M059J (cell line): ENCODE data around the gene RIPOR3. TPM values are rescaled to one million over a fixed set of nuclear protein-coding genes. Genes with fewer than 3 reads are reported as not detected.
A peak's percentile ranks its signal among the peaks of the same experiment; 100 is the strongest.
"Not testable (repeated sequence)": the region's sequence is repeated elsewhere in the genome, so short reads cannot be mapped to it uniquely, and the experiment has no call there.

Source experiments
- DNase-seq: peaks from one replicate; pipeline ENCODE4 v3.0.0-alpha.2; 2012; ENCODE audit warnings: low read depth
- total RNA-seq: library from RNA; depleted of rRNA; stranded (reverse); fragments of >200 nt; shearing (Covaris generic); gene quantifications from 2 replicates; pipeline ENCODE4 v1.2.3, GENCODE V29; 2014

RIPOR3 gene
- total RNA-seq, 1 experiment from 2014 or later = 1.5 TPM

DNA sequence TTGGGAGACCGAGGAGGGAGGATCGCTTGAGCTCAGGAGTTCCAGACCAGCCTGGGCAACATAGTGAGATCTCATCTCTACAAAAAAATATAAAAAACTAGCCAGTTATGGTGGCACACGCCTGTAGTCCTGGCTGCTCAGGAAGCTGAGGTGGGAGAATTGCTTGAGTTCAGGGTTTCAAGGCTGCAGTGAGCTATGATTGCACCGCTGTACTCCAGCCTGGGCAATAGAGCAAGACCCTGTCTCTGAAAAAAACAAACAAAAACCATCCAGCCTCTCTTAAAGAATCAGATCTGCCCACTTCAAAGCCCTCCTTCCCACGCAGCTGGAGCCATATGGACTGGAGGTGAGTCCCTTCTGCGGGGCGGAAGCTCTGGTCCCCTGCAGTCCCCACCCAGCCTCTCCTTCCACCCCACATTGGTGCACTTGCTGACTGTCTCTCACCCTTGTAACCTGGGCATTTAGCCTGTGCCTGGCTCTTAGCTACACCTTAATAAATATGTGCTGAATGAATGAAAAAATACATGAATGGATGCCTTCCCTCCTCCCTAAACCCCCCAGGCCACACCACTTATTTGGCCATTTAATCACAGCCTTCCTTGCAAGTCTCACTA, 32.9 kb upstream of the RIPOR3 start:
- DNase-seq = no peak

GRCh38 chr20:50723672-50724071, 32.3 kb upstream of the RIPOR3 start:
- DNase-seq = no peak

DNA sequence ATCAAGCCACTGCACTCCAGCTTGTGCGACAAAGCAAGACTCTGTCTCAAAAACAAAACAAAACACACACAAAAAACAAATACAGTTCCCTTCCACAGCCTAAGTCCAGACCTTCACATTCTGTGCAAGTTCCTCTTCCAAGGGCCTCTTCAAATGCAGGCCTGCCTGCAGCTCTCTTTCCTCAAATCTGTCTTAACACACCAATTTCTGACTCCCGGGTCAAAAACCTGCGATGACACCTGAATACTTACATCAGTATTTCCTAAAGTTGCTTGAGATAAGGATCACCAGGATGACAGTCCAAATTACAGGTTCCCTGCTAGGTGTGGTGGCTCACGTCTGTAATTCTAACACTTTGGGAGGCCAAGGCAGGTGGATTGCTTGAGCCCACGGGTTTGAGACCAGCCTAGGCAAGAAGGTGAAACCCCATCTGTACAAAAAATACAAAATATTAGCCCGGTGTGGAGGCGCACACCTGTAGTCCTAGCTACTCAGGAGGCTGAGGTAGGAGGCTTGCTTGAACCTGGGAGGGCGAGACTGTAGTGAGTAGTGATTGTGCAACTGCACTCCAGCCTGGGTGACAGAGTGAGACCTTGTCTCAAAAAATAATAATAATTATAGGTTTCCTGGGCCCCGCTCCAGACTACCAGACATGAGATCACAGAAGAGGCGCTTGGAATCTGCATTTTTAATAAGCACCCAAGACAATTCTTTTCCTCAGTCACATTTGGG, 31.2 kb upstream of the RIPOR3 start:
- no peak for DNase-seq

- no peak for DNase-seq
Observed at GRCh38 chr20:50721881-50722281, 30.5 kb upstream of the RIPOR3 start.

DNA sequence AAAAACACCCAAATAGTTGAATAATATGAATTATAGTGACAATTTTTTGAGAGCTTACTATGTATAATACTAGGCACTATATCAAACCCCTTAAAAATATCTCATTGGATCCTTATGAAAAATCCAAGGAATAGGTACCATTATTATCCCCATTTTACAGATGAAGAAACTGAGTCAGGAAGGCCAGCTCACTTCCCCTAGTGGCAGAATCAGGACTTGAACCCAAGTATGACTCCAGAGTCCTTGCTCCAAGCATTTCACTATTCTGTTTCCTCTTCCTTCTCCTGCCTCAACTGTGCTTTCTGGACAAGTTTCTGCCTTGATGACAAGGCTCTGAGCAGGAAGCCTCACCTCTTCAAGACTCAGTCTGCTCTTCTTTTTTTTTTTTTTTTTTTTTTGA, 29.2 kb upstream of the RIPOR3 start:
- no peak for DNase-seq

GRCh38 chr20:50720026-50720425, 28.7 kb upstream of the RIPOR3 start:
- no peak for DNase-seq

- no peak for DNase-seq
Observed at GRCh38 chr20:50719328-50719727, 28.0 kb upstream of the RIPOR3 start.

DNA sequence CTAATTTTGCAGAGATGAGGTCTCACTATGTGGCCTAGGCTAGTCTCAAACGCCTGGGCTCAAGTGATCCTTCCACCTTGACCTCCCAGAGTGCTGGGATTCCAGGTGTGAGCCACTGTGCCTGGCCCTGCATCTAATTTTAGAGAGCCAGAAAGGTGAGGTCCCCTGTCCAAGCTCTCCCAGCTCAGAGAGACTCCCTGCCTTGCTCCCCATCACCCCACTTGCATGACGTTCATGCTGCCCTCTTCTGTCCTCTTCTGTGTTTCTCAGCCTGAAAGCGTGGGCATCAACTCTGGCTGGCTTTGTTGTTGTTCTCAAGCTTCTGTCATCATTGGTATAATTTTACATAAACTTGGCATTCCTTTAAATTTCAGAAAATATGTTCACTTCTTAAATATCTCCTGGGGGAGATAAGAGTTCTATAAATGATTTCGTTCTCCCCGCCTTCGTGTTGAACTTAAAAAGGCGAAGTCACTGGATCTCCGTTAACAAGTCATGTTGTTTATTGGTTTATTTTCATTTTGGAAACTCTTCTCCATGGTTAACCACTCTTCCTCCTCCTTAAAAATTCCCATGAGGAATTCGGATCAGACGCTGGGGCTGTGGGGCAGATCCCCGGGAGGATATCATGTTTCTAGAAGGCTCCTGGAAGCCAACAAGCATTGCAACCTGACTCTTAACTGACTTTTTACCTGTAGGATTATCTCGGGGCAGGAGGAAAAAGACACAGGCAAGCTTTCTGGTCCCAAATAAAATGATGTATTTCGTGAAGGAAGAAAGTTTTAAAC, 26.8 kb upstream of the RIPOR3 start:
- DNase-seq = peak; percentile 46

GRCh38 chr20:50717312-50717711, 26.0 kb upstream of the RIPOR3 start:
- DNase-seq = no peak

GRCh38 chr20:50716518-50716917, 25.2 kb upstream of the RIPOR3 start:
- no peak for DNase-seq

GRCh38 chr20:50715694-50716093, 24.4 kb upstream of the RIPOR3 start:
- DNase-seq = peak; percentile 47

DNA sequence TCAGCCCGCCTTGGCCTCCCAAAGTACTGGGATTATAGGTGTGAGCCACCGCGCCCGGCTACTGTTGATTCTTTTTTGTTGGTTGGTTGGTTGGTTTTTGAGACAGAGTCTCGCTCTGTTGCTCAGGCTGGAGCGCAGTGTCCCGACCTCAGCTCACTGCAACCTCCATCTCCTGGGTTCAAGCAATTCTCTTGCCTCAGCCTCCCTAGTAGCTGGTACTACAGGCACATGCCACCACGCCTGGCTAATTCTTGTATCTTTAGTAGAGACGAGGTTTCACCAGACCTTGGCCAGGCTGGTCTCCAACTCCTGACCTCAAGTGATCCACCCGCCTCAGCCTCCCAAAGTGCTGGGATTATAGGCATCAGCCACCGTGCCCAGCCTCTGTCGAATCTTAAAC, 23.1 kb upstream of the RIPOR3 start:
- DNase-seq = not testable (repeated sequence)

DNA sequence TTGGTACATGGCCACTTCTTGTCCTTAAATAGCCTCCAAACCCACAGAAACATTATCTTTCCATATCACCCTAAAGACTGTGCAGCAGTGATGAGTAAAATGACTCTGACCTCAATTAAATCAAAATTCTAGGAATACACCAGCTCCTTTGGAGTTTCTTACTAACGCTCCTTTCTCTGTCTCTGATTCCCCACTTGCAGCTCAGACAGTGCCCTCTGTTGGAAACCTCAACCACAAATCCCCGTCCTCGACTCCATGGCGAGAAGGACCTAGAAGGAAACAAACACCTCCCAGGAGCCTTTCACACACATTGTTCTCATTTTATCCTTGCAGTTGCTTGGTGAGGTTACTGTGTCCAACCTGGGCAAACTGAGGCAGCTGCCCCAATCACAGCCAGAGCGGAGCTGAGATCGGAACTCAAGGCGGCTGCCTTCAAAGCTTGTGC, 22.3 kb upstream of the RIPOR3 start:
- DNase-seq = peak; percentile 74

DNA sequence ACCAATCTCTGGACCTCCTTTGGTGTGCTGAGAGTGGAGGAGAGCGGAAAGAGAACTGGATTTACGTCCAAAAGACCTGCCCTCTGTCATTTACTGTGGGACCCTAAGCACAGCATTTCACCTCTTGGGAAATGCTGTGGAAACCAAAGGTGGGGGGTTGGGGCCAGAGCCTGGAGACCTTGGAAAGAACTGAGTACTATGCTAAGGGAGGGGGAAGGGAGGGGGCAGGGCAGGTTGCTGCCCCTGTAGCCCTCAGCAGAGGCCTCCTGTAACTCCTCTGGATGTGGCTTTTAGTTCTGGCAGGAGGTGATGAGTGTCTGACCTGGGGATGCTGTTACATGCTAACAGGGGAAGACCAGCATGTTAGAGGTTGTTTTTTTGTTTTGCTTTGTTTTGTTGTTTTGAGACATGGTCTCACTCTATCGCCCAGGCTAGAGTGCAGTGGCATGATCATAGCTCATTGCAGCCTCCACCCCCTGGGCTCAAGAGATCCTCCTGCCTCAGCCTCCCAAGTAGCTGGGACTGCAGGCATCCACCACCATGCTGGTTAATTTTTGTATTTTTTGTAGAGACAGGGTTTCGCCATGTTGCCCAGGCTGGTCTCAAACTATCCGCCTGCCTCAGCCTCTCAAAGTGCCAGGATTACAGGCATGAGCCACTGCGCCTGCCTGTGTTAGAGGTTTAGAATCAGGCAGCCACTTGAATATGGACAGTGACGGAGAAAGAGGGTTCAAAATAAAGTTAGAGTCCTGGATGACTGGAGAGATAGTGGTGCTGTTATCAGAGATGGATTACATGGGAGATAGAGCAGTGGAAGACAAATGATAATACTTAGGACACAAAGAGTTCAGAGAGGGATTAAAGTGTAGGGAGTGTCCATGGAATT, 21.7 kb upstream of the RIPOR3 start:
- no peak for DNase-seq

- DNase-seq = no peak
Observed at GRCh38 chr20:50711113-50711825, 19.9 kb upstream of the RIPOR3 start.

GRCh38 chr20:50710492-50711063, 19.2 kb upstream of the RIPOR3 start:
- peak; percentile 72 for DNase-seq

DNA sequence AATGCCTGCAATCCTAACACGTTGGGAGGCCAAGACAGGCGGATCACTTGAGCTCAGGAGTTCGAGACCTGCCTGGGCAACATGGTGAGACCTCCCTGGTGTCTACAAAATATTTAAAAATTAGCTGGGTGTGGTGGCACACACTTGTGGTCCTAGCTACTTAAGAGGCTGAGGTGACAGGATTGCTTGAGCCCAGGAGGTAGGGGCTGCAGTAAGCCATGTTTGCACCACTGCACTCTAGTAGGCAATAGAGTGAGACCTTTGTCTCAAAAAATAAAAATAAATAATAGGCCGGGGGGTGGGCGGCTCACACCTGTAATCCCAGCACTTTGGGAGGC, 18.3 kb upstream of the RIPOR3 start:
- no peak for DNase-seq

GRCh38 chr20:50708845-50709635, 17.7 kb upstream of the RIPOR3 start:
- no peak for DNase-seq

DNA sequence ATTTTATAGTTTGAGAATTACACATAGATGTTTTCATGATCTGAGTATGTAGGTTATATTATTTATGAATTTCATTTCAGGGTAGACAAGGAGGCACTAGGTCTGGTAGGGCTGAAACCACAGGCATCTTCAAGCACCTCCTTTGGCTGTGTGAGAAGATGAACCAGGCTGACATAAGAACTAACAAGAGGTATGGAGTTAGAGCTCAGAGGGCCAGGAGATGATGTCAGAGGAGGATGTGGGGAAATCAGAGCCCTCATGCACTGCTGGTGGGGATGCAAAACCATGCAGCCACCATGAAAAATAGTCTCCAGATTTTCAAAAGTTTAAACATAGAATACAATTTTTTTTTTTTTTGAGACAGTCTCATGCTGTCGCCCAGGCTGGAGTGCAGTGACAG, 13.6 kb upstream of the RIPOR3 start:
- no peak for DNase-seq

DNA sequence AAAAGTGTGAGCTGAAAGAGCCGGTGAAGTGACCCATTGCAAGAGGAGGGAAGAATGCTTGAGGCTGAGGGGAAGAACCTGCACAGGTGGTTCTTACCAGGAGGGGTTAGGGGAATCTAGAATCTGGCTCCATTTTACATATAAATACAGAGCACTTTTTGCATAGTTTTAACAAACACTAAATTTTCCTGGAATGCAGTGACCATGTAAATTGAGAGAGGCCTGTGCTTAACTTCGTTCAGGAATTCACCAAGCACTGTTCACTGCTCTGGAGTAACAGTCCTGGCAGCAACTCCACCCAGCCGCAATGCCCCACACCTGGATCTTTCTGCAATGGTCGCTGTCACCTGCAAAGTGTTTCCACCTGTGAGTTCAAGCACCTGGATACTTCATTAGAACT, 13.2 kb upstream of the RIPOR3 start:
- no peak for DNase-seq
